ENCODE results near the gene ELOVL2. TPM values are rescaled to one million over a fixed set of nuclear protein-coding genes. Genes with fewer than 3 reads are reported as not detected.
"Not testable (repeated sequence)": the region's sequence is repeated elsewhere in the genome, so short reads cannot be mapped to it uniquely, and the experiment has no call there.

Gene ELOVL2
- not detected in 2 replicates for total RNA-seq

- intact Hi-C loops (cut with micrococcal nuclease): no loop called here
These were observed at the start of gene ELOVL2 for GRCh38 chr6:11043961-11044711. Gene ELOVL2, minus strand, starts transcription at chr6:11044305. Its CDS starts 75 bp downstream, at chr6:11044230.

GRCh38 chr6:11093376-11093625 is 49.2 kb upstream of the ELOVL2 start:
- intact Hi-C loops (cut with micrococcal nuclease): loop anchor here (1.0 to 5.0 kb wide), 6 partner anchors 49 to 689 kb away; partner anchors contain the start of genes C6orf52, MAK, PAK1IP1 and TMEM14B

GRCh38 chr6:11092668-11093375 is 48.7 kb upstream of the ELOVL2 start:
- intact Hi-C loops (cut with micrococcal nuclease): loop anchor here (1.0 to 5.0 kb wide), 6 partner anchors 49 to 689 kb away; partner anchors contain the start of genes C6orf52, MAK, PAK1IP1 and TMEM14B

- intact Hi-C loops (cut with micrococcal nuclease): loop anchor here (5.0 kb wide), 2 partner anchors 51 to 564 kb away; no protein-coding TSS in a partner anchor
These were observed 47.0 kb upstream of the ELOVL2 start for GRCh38 chr6:11091141-11091540.

- intact Hi-C loops (cut with micrococcal nuclease): loop anchor here (5.0 kb wide), 2 partner anchors 53 to 562 kb away; no protein-coding TSS in a partner anchor
These were observed 45.6 kb upstream of the ELOVL2 start for GRCh38 chr6:11089695-11090094.

- intact Hi-C loops (cut with micrococcal nuclease): not testable (repeated sequence)
These were observed 43.2 kb upstream of the ELOVL2 start for GRCh38 chr6:11087141-11087812.

GRCh38 chr6:11085758-11086435 is 41.8 kb upstream of the ELOVL2 start:
- intact Hi-C loops (cut with micrococcal nuclease): no loop called here

GRCh38 chr6:11083956-11084355 is 39.9 kb upstream of the ELOVL2 start:
- intact Hi-C loops (cut with micrococcal nuclease): no loop called here

GRCh38 chr6:11083491-11083890 is 39.4 kb upstream of the ELOVL2 start:
- intact Hi-C loops (cut with micrococcal nuclease): no loop called here

GRCh38 chr6:11080296-11080695 is 36.2 kb upstream of the ELOVL2 start:
- intact Hi-C loops (cut with micrococcal nuclease): no loop called here

GRCh38 chr6:11078266-11078665 is 34.2 kb upstream of the ELOVL2 start:
- intact Hi-C loops (cut with micrococcal nuclease): no loop called here

- intact Hi-C loops (cut with micrococcal nuclease): no loop called here
These were observed 32.4 kb upstream of the ELOVL2 start for GRCh38 chr6:11076540-11076939.

- intact Hi-C loops (cut with micrococcal nuclease): no loop called here
These were observed 28.0 kb upstream of the ELOVL2 start for GRCh38 chr6:11072101-11072500.

- intact Hi-C loops (cut with micrococcal nuclease): loop anchor here (1.0 kb wide), 2 partner anchors 115 to 591 kb away; no protein-coding TSS in a partner anchor
These were observed 25.7 kb upstream of the ELOVL2 start for GRCh38 chr6:11069760-11070159.

- intact Hi-C loops (cut with micrococcal nuclease): no loop called here
These were observed 23.2 kb upstream of the ELOVL2 start for GRCh38 chr6:11067348-11067747.

GRCh38 chr6:11066505-11067347 is 22.6 kb upstream of the ELOVL2 start:
- intact Hi-C loops (cut with micrococcal nuclease): no loop called here

GRCh38 chr6:11065436-11066202 is 21.5 kb upstream of the ELOVL2 start:
- intact Hi-C loops (cut with micrococcal nuclease): no loop called here

- intact Hi-C loops (cut with micrococcal nuclease): no loop called here
These were observed 20.7 kb upstream of the ELOVL2 start for GRCh38 chr6:11064836-11065235.

GRCh38 chr6:11062715-11063114 is 18.6 kb upstream of the ELOVL2 start:
- intact Hi-C loops (cut with micrococcal nuclease): no loop called here

GRCh38 chr6:11062083-11062482 is 18.0 kb upstream of the ELOVL2 start:
- intact Hi-C loops (cut with micrococcal nuclease): no loop called here

Data from T-helper 2 cell treated with Interferon-gamma antibody and Interleukin-4, amounts not matched to agents 100 ng/mL and 5 ng/mL, for 36 hours (primary cell).